GM12873 (cell line): ENCODE data around the gene TMEM184A.

Source experiments
- CTCF ChIP-seq: IDR thresholded peaks from 2 replicates; pipeline ENCODE4 v1.5.1; 2012; ENCODE audit warnings: low read depth, mild to moderate bottlenecking, moderate library complexity, low read length, control low read depth; ENCODE audit not compliant: insufficient read depth; ENCODE audit errors: missing control alignments

The TMEM184A gene

GRCh38 chr7:1492640-1493039, 63.4 kb downstream of the TMEM184A start:
- no peak for TF ChIP-seq CTCF
